GM19455 (cell line): ENCODE data around the gene EPB41L2.
"Not testable (repeated sequence)": the region's sequence is repeated elsewhere in the genome, so short reads cannot be mapped to it uniquely, and the experiment has no call there.

Experiments
- ATAC-seq: cut with Tn5 transposase; IDR thresholded peaks from one replicate; pipeline ENCODE4 v1.9.1; 2021; ENCODE audit not compliant: unreplicated experiment

The EPB41L2 gene

GRCh38 chr6:131037194-131037897, 25.7 kb downstream of the EPB41L2 start:
- ATAC-seq = no peak

- ATAC-seq = no peak
Observed at GRCh38 chr6:131036601-131037000, 26.4 kb downstream of the EPB41L2 start.

- ATAC-seq = no peak
Observed at GRCh38 chr6:131036143-131036542, 26.9 kb downstream of the EPB41L2 start.

- ATAC-seq = no peak
Observed at GRCh38 chr6:131035582-131035981, 27.5 kb downstream of the EPB41L2 start.

- ATAC-seq = no peak
Observed at GRCh38 chr6:131033631-131034030, 29.4 kb downstream of the EPB41L2 start.

GRCh38 chr6:131029626-131030297, 33.3 kb downstream of the EPB41L2 start:
- peak; percentile 96 for ATAC-seq

GRCh38 chr6:131027326-131027725, 35.7 kb downstream of the EPB41L2 start:
- ATAC-seq = no peak

- ATAC-seq = no peak
Observed at GRCh38 chr6:131026243-131026642, 36.8 kb downstream of the EPB41L2 start.

- peak; percentile 59 for ATAC-seq
Observed at GRCh38 chr6:131024565-131024964, 38.5 kb downstream of the EPB41L2 start.

GRCh38 chr6:131023834-131024504, 39.1 kb downstream of the EPB41L2 start:
- peak; percentile 14 for ATAC-seq

GRCh38 chr6:131022691-131023090, 40.4 kb downstream of the EPB41L2 start:
- ATAC-seq = no peak

GRCh38 chr6:131017962-131018361, 45.1 kb downstream of the EPB41L2 start:
- no peak for ATAC-seq

- ATAC-seq = no peak
Observed at GRCh38 chr6:131015630-131016263, 47.3 kb downstream of the EPB41L2 start.

GRCh38 chr6:131015025-131015591, 47.9 kb downstream of the EPB41L2 start:
- no peak for ATAC-seq

- no peak for ATAC-seq
Observed at GRCh38 chr6:131014080-131014776, 48.8 kb downstream of the EPB41L2 start.

- no peak for ATAC-seq
Observed at GRCh38 chr6:131013495-131013894, 49.5 kb downstream of the EPB41L2 start.

GRCh38 chr6:131009790-131010189, 53.3 kb downstream of the EPB41L2 start:
- no peak for ATAC-seq

GRCh38 chr6:131008965-131009364, 54.1 kb downstream of the EPB41L2 start:
- not testable (repeated sequence) for ATAC-seq

- not testable (repeated sequence) for ATAC-seq
Observed at GRCh38 chr6:131007964-131008363, 55.1 kb downstream of the EPB41L2 start.

- ATAC-seq = no peak
Observed at GRCh38 chr6:131007286-131007685, 55.8 kb downstream of the EPB41L2 start.
